Heart right ventricle (tissue), 16 donors: ENCODE results near the gene PPP2R5E. TPM values are rescaled to one million over a fixed set of nuclear protein-coding genes. Genes with fewer than 3 reads are reported as not detected.
"Not testable (repeated sequence)": the region's sequence is repeated elsewhere in the genome, so short reads cannot be mapped to it uniquely, and the experiment has no call there.

Experiments used
- ATAC-seq, 8 donors: fragments of 200-7000 bp; cut with Tn5 transposase; one replicate each; pipeline ENCODE4 v1.9.1; 2020; ENCODE audit warnings: mild to moderate bottlenecking in 8 of 8, moderate library complexity in 8 of 8, moderate number of reproducible peaks in 1 of 8
- DNase-seq, 2 donors: peaks; one replicate each; pipeline ENCODE4 v3.0.0-alpha.2; 2020
- H3K27ac ChIP-seq, 10 donors: fragments of 200-600 bp; sonication (generic) in 2 of 10; one replicate each; pipeline versions ENCODE4 v1.5.0 to v1.8.0; 2020 to 2022; ENCODE audit warnings: mild to moderate bottlenecking in 3 of 10
- H3K27me3 ChIP-seq, 7 donors: fragments of 200-600 bp; one replicate each; pipeline ENCODE4 v1.8.0; 2021 to 2022; ENCODE audit warnings: mild to moderate bottlenecking in 2 of 7
- H3K36me3 ChIP-seq, 9 donors: fragments of 200-600 bp; sonication (generic) in 1 of 9; one replicate each; pipeline versions ENCODE4 v1.5.0 to v1.8.0; 2020 to 2022; ENCODE audit warnings: mild to moderate bottlenecking in 2 of 9
- H3K4me1 ChIP-seq, 9 donors: fragments of 200-600 bp; sonication (generic) in 1 of 9; one replicate each; pipeline versions ENCODE4 v1.5.0 to v1.8.0; 2020 to 2022; ENCODE audit warnings: mild to moderate bottlenecking in 4 of 9
- H3K4me3 ChIP-seq, 10 donors: fragments of 200-600 bp; sonication (generic) in 2 of 10; one replicate each; pipeline versions ENCODE4 v1.5.0 to v1.8.0; 2020 to 2022; ENCODE audit warnings: mild to moderate bottlenecking in 7 of 10, moderate library complexity in 2 of 10
- H3K9me3 ChIP-seq, 11 donors: fragments of 200-600 bp in 10 of 11; sonication (generic) in 2 of 11; one replicate each; pipeline versions ENCODE4 v1.5.0 to v1.8.0; 2013 to 2022; ENCODE audit warnings: mild to moderate bottlenecking in 2 of 11, control low read depth in 1 of 11, moderate library complexity in 1 of 11
- WGBS, 2 donors: extraction: QIAGEN DNeasy Blood & Tissue Kit; methylation state at CpG; one replicate each; pipeline ENCODE4 v1.1.7; 2013; ENCODE audit warnings: inconsistent platforms in 1 of 2; 5-methylcytosine and 5-hydroxymethylcytosine counted together
- intact Hi-C, 10 donors: fragments of 100-400 bp; cut with DNase I; formaldehyde crosslinking; loops; one replicate each; pipeline versions ENCODE4 v1.11.1 to v1.14.2; 2022
- long read RNA-seq, 3 donors: library from polyadenylated mRNA; unstranded; transcript quantifications; one replicate each; pipeline ENCODE4 v2.0.0, GENCODE V29; 2020 to 2021
- polyA plus RNA-seq, 2 donors: library from polyadenylated mRNA; stranded (reverse); fragments of 200-250 nt; gene quantifications; one replicate each; pipeline ENCODE4 v1.2.3, GENCODE V29; 2013
- total RNA-seq, 10 donors: library from RNA; stranded (reverse); fragmentation: NEBNext Ultra II Directional in 3 of 10; extraction: Animal tissue kit (Norgen Biotek cat#: 25700) in 3 of 10; gene quantifications; one replicate each; pipeline versions ENCODE4 v1.2.1 to v1.2.4, GENCODE V29; 2021 to 2023
- TF ChIP-seq, protein P1 (sequence below), 9 donors: fragments of 200-600 bp; sonication (generic) in 2 of 9; IDR thresholded peaks; one replicate each; pipeline versions ENCODE4 v1.5.0 to v1.8.0; 2021 to 2022; ENCODE audit warnings: antibody characterized with exemption in 9 of 9, mild to moderate bottlenecking in 5 of 9, moderate library complexity in 1 of 9
- donor health status: Arrhythmogenic right ventricular cardiomyopathy.
- donor health status: ischemic (EF 13 %, LVEDD 7.1; RV severe dilation, severe dysfunction).
- donor health status: healthy with polysubstance abuse.
- donor health status: DM: no; HTN: yes; CAD: no.
- donor health status: DM: no; HTN: no; CAD: no.
- donor health status: ischemic (EF 25% LVEDD 6.9; RV normal size, moderate dysfunction).
- donor health status: ischemic (EF 25% LVEDD 5.7; RV mildly dilated, moderate dysfunction).
- donor health status: healthy.
- donor health status: DM: yes; HTN: yes; CAD: no.
- donor health status: Ischemic cardiomyopathy.
- donor health status: ischemic (EF 35%, LVEDD 5.7; RV mildly dilated, moderate dysfunction).
- donor health status: nonischemic (EF 11% LVEDD 7.7; RV severe dilation, severe dysfunction).
- donor health status: DM: yes; HTN: yes; CAD: no.
- donor health status: PGD.
- donor health status: ischemic (EF 29% LVEDD 5.4; RV normal size, mild dysfunction).
- donor health status: nonischemic (EF 23%, LVEDD 6.1; RV moderate dilation, normal function).

PPP2R5E gene
- total RNA-seq, result 10 to 100 TPM; 32.8 to 44.4 (median 37.0) TPM
- 10 to 100 TPM in 1 of 2 donors, 1 to 10 TPM in 1; 6.1 to 10.1 TPM for polyA plus RNA-seq
- long read RNA-seq, donor 1, full-length matches to known transcripts, result 75 of 103 reads
- long read RNA-seq, donor 1, partial matches to known transcripts, result 12 of 103 reads
- long read RNA-seq, donor 1, other reads (novel, unspliced or antisense), result 16 of 103 reads
- long read RNA-seq, donor 2, full-length matches to known transcripts, result 94 of 135 reads
- long read RNA-seq, donor 2, partial matches to known transcripts, result 11 of 135 reads
- long read RNA-seq, donor 2, other reads (novel, unspliced or antisense), result 30 of 135 reads
- long read RNA-seq, donor 3, full-length matches to known transcripts, result 59 of 111 reads
- long read RNA-seq, donor 3, partial matches to known transcripts, result 28 of 111 reads
- long read RNA-seq, donor 3, other reads (novel, unspliced or antisense), result 24 of 111 reads

- H3K4me1 ChIP-seq, result peaks cover 0 to 32% (median 22%) of the 10 kb centered on the region in 9 donors
- peak; percentile 96 to 99 for DNase-seq
- TF ChIP-seq, protein P1, sequence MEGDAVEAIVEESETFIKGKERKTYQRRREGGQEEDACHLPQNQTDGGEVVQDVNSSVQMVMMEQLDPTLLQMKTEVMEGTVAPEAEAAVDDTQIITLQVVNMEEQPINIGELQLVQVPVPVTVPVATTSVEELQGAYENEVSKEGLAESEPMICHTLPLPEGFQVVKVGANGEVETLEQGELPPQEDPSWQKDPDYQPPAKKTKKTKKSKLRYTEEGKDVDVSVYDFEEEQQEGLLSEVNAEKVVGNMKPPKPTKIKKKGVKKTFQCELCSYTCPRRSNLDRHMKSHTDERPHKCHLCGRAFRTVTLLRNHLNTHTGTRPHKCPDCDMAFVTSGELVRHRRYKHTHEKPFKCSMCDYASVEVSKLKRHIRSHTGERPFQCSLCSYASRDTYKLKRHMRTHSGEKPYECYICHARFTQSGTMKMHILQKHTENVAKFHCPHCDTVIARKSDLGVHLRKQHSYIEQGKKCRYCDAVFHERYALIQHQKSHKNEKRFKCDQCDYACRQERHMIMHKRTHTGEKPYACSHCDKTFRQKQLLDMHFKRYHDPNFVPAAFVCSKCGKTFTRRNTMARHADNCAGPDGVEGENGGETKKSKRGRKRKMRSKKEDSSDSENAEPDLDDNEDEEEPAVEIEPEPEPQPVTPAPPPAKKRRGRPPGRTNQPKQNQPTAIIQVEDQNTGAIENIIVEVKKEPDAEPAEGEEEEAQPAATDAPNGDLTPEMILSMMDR (IDR thresholded peaks at IDR 0.05), result no peak
- WGBS, 2 donors, result 0% methylated on average over 55 to 78 of the region's 78 CpGs
- H3K9me3 ChIP-seq, result no peaks in the 10 kb centered on the region
- H3K27me3 ChIP-seq, result no peaks in the 10 kb centered on the region
- peak within 1 kb of the TSS; percentile 77 to 99 (median 92) for H3K4me3 ChIP-seq
- ATAC-seq, result peak; percentile 99 to 100 (median 99)
- H3K27ac ChIP-seq, result peak within 1 kb of the TSS; percentile 81 to 96 (median 92)
- peaks cover 0 to 24% (median 11%) of the 10 kb centered on the region in 9 donors for H3K36me3 ChIP-seq
- intact Hi-C loops, result loop anchor here in 9 of 10 donors (1.0 to 10.0 kb wide), 11 partner anchors 46 to 156 kb away; partner anchors contain the start of gene WDR89 (in 4 of the 9)
Measured at GRCh38 chr14:63543000-63543825, at the start of gene PPP2R5E. TSS of gene PPP2R5E (minus strand) at chr14:63543377. CDS start at chr14:63539685, 3,692 bp downstream.

DNA sequence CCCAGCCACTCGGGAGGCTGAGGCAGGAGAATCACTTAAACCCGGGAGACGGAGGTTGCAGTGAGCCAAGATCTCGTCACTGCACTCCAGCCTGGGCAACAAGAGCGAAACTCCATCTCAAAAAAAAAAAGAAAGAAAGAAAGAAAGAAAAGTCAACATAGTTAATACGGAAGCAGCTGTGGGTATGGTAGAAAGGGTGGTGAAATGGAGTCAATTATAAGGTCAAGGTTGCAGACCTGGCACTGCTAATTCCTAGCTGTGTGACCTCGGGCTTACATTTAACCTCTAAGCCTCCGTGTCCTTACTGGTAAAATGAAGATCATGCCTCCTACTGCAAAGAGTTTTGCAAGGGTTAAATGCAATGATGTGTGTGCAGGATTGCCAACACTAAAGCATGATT lies 39.9 kb upstream of the PPP2R5E start:
- H3K4me1 ChIP-seq, H3K9me3 ChIP-seq, DNase-seq, H3K36me3 ChIP-seq, H3K4me3 ChIP-seq, intact Hi-C loops, H3K27me3 ChIP-seq, H3K27ac ChIP-seq, ATAC-seq: not testable (repeated sequence)
- WGBS, 2 donors, result 91 to 92% methylated on average over 8 of the region's 8 CpGs

DNA sequence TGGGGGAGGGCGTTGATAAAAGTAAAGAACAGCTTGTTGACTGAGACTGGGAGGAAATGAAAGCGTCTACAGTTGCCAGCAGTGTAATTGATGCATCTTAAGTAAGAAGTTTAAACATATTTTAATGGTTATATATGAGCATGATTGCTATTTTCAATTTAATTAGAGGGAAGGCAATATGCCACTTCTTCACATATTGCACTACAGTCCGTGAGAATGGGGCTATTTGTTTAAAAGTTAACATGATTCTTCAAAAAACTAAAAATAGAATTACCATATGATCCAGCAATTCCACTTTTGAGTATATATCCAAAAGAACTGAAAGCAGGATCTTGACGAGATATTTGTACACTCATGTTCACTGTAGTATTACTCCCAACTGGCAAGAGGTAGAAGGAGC lies 38.3 kb upstream of the PPP2R5E start:
- TF ChIP-seq, protein P1 (IDR thresholded peaks at IDR 0.05), result no peak
- H3K27me3 ChIP-seq, result peaks cover 0 to 8% (median 0%) of the 10 kb centered on the region in 7 donors
- WGBS, 2 donors, result 43 to 49% methylated on average over 4 of the region's 4 CpGs
- H3K36me3 ChIP-seq, result no peaks in the 10 kb centered on the region
- no peaks in the 10 kb centered on the region for H3K4me1 ChIP-seq
- no peak for ATAC-seq
- H3K27ac ChIP-seq, result no peak overlapping the region
- no peaks in the 10 kb centered on the region for H3K9me3 ChIP-seq
- no peak for DNase-seq
- H3K4me3 ChIP-seq, result no peak overlapping the region
- intact Hi-C loops, result no loop called here

GRCh38 chr14:63578300-63578699 lies 35.1 kb upstream of the PPP2R5E start:
- Histone ChIP-seq H3K27me3 (peaks cover 0 to 5% (median 0%) of the 10 kb centered on the region in 7 donors), H3K27ac (no peak overlapping the region), H3K4me1 (no peaks in the 10 kb centered on the region), H3K9me3 (no peaks in the 10 kb centered on the region), H3K4me3 (no peak overlapping the region), H3K36me3 (no peaks in the 10 kb centered on the region)
- TF ChIP-seq, protein P1 (IDR thresholded peaks at IDR 0.05), result no peak
- intact Hi-C loops, result no loop called here
- DNase-seq (no peak), ATAC-seq (no peak)
- WGBS, 2 donors, result 94 to 97% methylated on average over 1 of the region's 1 CpG
